Mesendoderm (in vitro differentiated cells): ENCODE data around the gene SLC5A1.
"Not testable (repeated sequence)": the region's sequence is repeated elsewhere in the genome, so short reads cannot be mapped to it uniquely, and the experiment has no call there.

Source experiments
- DNase-seq: peaks from one replicate; pipeline ENCODE4 v3.0.0; 2013
- H2AK5ac ChIP-seq: 2 replicates; pipeline ENCODE4 v1.6.1; 2013; ENCODE audit warnings: low read length, inconsistent platforms
- H2BK120ac ChIP-seq: 2 replicates; pipeline ENCODE4 v1.6.1; 2013; ENCODE audit warnings: low read depth, mild to moderate bottlenecking, low read length, moderate library complexity, mixed read lengths
- H2BK15ac ChIP-seq: replicated peaks from 2 replicates; pipeline ENCODE4 v1.6.1; 2013; ENCODE audit warnings: low read depth, mild to moderate bottlenecking, moderate library complexity
- H2BK5ac ChIP-seq: 2 replicates; pipeline ENCODE4 v1.6.1; 2013; ENCODE audit warnings: low read length, inconsistent platforms
- H3K18ac ChIP-seq: 2 replicates; pipeline ENCODE4 v1.6.1; 2013; ENCODE audit warnings: mild to moderate bottlenecking, low read length, mixed read lengths
- H3K23ac ChIP-seq: one replicate; pipeline ENCODE4 v1.6.1; 2013; ENCODE audit warnings: low read length
- H3K27ac ChIP-seq: 2 replicates; pipeline ENCODE4 v1.5.1; 2013; ENCODE audit warnings: low read depth, mild to moderate bottlenecking, inconsistent platforms, low read length, moderate library complexity
- H3K27me3 ChIP-seq: 2 replicates; pipeline ENCODE4 v1.6.1; 2013; ENCODE audit warnings: low read length, control low read depth, mild to moderate bottlenecking, inconsistent platforms; ENCODE audit not compliant: insufficient read depth, poor library complexity
- H3K36me3 ChIP-seq: 2 replicates; pipeline ENCODE4 v1.6.1; 2013; ENCODE audit warnings: low read length, inconsistent platforms; ENCODE audit not compliant: control insufficient read depth, insufficient read depth
- H3K4ac ChIP-seq: one replicate; pipeline ENCODE4 v1.6.1; 2013; ENCODE audit warnings: low read depth, mild to moderate bottlenecking, low read length, moderate library complexity
- H3K4me1 ChIP-seq: 2 replicates; pipeline ENCODE4 v1.6.1; 2013; ENCODE audit warnings: low read depth, low read length, inconsistent platforms; ENCODE audit not compliant: control insufficient read depth
- H3K4me2 ChIP-seq: 2 replicates; pipeline ENCODE4 v1.6.1; 2013; ENCODE audit warnings: low read length
- H3K4me3 ChIP-seq: 2 replicates; pipeline ENCODE4 v1.5.1; 2013; ENCODE audit warnings: mild to moderate bottlenecking, low read length
- H3K56ac ChIP-seq: one replicate; pipeline ENCODE4 v1.6.1; 2013; ENCODE audit warnings: low read length
- H3K79me1 ChIP-seq: 2 replicates; pipeline ENCODE4 v1.6.1; 2013; ENCODE audit warnings: low read length, inconsistent platforms
- H3K79me2 ChIP-seq: 2 replicates; pipeline ENCODE4 v1.6.1; 2013; ENCODE audit warnings: mild to moderate bottlenecking, low read length; ENCODE audit not compliant: control insufficient read depth, insufficient read depth
- H3K9ac ChIP-seq: 2 replicates; pipeline ENCODE4 v1.6.1; 2013; ENCODE audit warnings: low read length, inconsistent platforms
- H4K5ac ChIP-seq: one replicate; pipeline ENCODE4 v1.6.1; 2013; ENCODE audit warnings: low read length
- H4K8ac ChIP-seq: one replicate; pipeline ENCODE4 v1.6.1; 2013; ENCODE audit warnings: low read depth, mild to moderate bottlenecking, control low read depth, low read length, moderate library complexity
- WGBS: extraction: QIAGEN DNeasy Blood & Tissue Kit; methylation state at CpG from one replicate; pipeline ENCODE4 v1.1.7; 2013; ENCODE audit warnings: low lambda C conversion rate, missing lambda C conversion rate; ENCODE audit not compliant: insufficient coverage; ENCODE audit errors: extremely low coverage; 5-methylcytosine and 5-hydroxymethylcytosine counted together

SLC5A1 gene

GRCh38 chr22:32142600-32142999, 99.5 kb downstream of the SLC5A1 start:
- Histone ChIP-seq H3K18ac (peak overlapping the region; percentile 82), H3K27me3 (no peaks in the 10 kb centered on the region), H3K79me2 (no peaks in the 10 kb centered on the region), H3K4me2 (no peak overlapping the region), H4K8ac (no peak overlapping the region), H3K4me1 (no peaks in the 10 kb centered on the region), H3K27ac (no peak overlapping the region), H4K5ac (no peak overlapping the region), H3K36me3 (no peaks in the 10 kb centered on the region), H2BK5ac (peak overlapping the region; percentile 5), H3K56ac (peak overlapping the region; percentile 53), H3K4me3 (no peak overlapping the region), H3K9ac (no peak overlapping the region), H3K23ac (no peak overlapping the region), H3K79me1 (no peaks in the 10 kb centered on the region), H2BK120ac (no peak overlapping the region), H2AK5ac (peak overlapping the region; percentile 69), H2BK15ac (no peak overlapping the region), H3K4ac (peak overlapping the region; percentile 87)
- no peak for DNase-seq

GRCh38 chr22:32144496-32145274, 101.6 kb downstream of the SLC5A1 start:
- Histone ChIP-seq H4K8ac (no peak overlapping the region), H4K5ac (no peak overlapping the region), H3K27me3 (no peaks in the 10 kb centered on the region), H3K56ac (no peak overlapping the region), H3K4me1 (no peaks in the 10 kb centered on the region), H3K4me2 (no peak overlapping the region), H2BK5ac (peak overlapping the region; percentile 39), H3K79me1 (no peaks in the 10 kb centered on the region), H3K27ac (no peak overlapping the region), H3K9ac (no peak overlapping the region), H3K36me3 (no peaks in the 10 kb centered on the region), H2BK15ac (no peak overlapping the region), H3K79me2 (no peaks in the 10 kb centered on the region), H2AK5ac (no peak overlapping the region), H2BK120ac (no peak overlapping the region), H3K4ac (no peak overlapping the region), H3K18ac (no peak overlapping the region), H3K4me3 (no peak overlapping the region), H3K23ac (no peak overlapping the region)
- WGBS: no CpG with 5 or more reads among the region's 6 CpGs
- DNase-seq: peak; percentile 31

- H2BK15ac ChIP-seq, H3K36me3 ChIP-seq, DNase-seq, H3K27me3 ChIP-seq, H3K56ac ChIP-seq, H3K9ac ChIP-seq, H3K23ac ChIP-seq, H2BK5ac ChIP-seq, H2BK120ac ChIP-seq, H3K4me2 ChIP-seq, H3K79me2 ChIP-seq, H2AK5ac ChIP-seq, H3K18ac ChIP-seq, H3K27ac ChIP-seq, H4K5ac ChIP-seq, H4K8ac ChIP-seq, H3K4me3 ChIP-seq, H3K79me1 ChIP-seq, H3K4ac ChIP-seq, H3K4me1 ChIP-seq: not testable (repeated sequence)
- WGBS: no CpG with 5 or more reads among the region's 8 CpGs
Measured at GRCh38 chr22:32147128-32147527, 104.1 kb downstream of the SLC5A1 start.

- not testable (repeated sequence) for H3K27ac ChIP-seq, DNase-seq, H3K9ac ChIP-seq
Measured at GRCh38 chr22:32148372-32148771, 105.3 kb downstream of the SLC5A1 start.

GRCh38 chr22:32150647-32151046, 107.6 kb downstream of the SLC5A1 start:
- not testable (repeated sequence) for H2BK5ac ChIP-seq, H2BK120ac ChIP-seq, H3K36me3 ChIP-seq, H3K4me2 ChIP-seq, H3K9ac ChIP-seq, H4K5ac ChIP-seq, H3K4me1 ChIP-seq, H3K79me1 ChIP-seq, H3K27ac ChIP-seq, H3K4ac ChIP-seq, H2AK5ac ChIP-seq, H3K79me2 ChIP-seq, H3K27me3 ChIP-seq, H3K23ac ChIP-seq, H3K56ac ChIP-seq, H3K18ac ChIP-seq, H3K4me3 ChIP-seq, H4K8ac ChIP-seq, H2BK15ac ChIP-seq, DNase-seq
- no CpG with 5 or more reads among the region's 7 CpGs for WGBS

More at GRCh38 chr22:32148372-32148771, 105.3 kb downstream of the SLC5A1 start:
- not testable (repeated sequence) for H2BK5ac ChIP-seq, H2BK120ac ChIP-seq, H3K56ac ChIP-seq, H2BK15ac ChIP-seq, H3K18ac ChIP-seq, H3K4me2 ChIP-seq, H3K79me1 ChIP-seq, H3K36me3 ChIP-seq, H3K79me2 ChIP-seq, H4K5ac ChIP-seq, H3K4me3 ChIP-seq, H3K23ac ChIP-seq, H3K4me1 ChIP-seq, H4K8ac ChIP-seq, H3K4ac ChIP-seq, H3K27me3 ChIP-seq, H2AK5ac ChIP-seq
- no CpG with 5 or more reads among the region's 4 CpGs for WGBS

- not testable (repeated sequence) for DNase-seq, H3K4me1 ChIP-seq, H3K56ac ChIP-seq, H4K5ac ChIP-seq, H3K4me3 ChIP-seq, H2BK15ac ChIP-seq, H4K8ac ChIP-seq, H2BK5ac ChIP-seq, H3K79me2 ChIP-seq, H3K27ac ChIP-seq, H3K4ac ChIP-seq, H3K18ac ChIP-seq, H3K4me2 ChIP-seq, H2BK120ac ChIP-seq, H3K79me1 ChIP-seq, H3K36me3 ChIP-seq, H2AK5ac ChIP-seq, H3K27me3 ChIP-seq, H3K23ac ChIP-seq, H3K9ac ChIP-seq
- no CpG with 5 or more reads among the region's 6 CpGs for WGBS
Measured at GRCh38 chr22:32151641-32152040, 108.6 kb downstream of the SLC5A1 start.
